ENCODE measurements around the gene FBXO10.

GRCh38 chr9:37624073-37624472, 47.9 kb upstream of the FBXO10 start:
- no peak for TF ChIP-seq CTCF (IDR thresholded peaks at IDR 0.05; ENCODE audit: low read depth, low read length)
- TF ChIP-seq POLR2A (IDR thresholded peaks at IDR 0.05; ENCODE audit: extremely low read depth, insufficient read length): no peak

Data from NB4 (cell line).